Neural crest cell (in vitro differentiated cells): Measurements from ENCODE around the gene PRAF2. TPM values are rescaled to one million over a fixed set of nuclear protein-coding genes. Genes with fewer than 3 reads are reported as not detected.

Experiments
- DNase-seq: peaks from one replicate; pipeline ENCODE4 v3.0.0; 2021; ENCODE audit warnings: low read depth, mixed read lengths, low spot score
- H3K27ac Mint-ChIP-seq: one replicate; pipeline ENCODE4 v1.8.0; 2021; ENCODE audit warnings: mild to moderate bottlenecking, mixed read lengths; ENCODE audit not compliant: unreplicated experiment
- H3K27me3 Mint-ChIP-seq: 2 replicates; pipeline ENCODE4 v1.8.0; 2021; ENCODE audit warnings: low read depth, mild to moderate bottlenecking, mixed read lengths
- H3K36me3 Mint-ChIP-seq: 2 replicates; pipeline ENCODE4 v1.8.0; 2021; ENCODE audit warnings: low read depth, mild to moderate bottlenecking, mixed read lengths
- H3K4me1 Mint-ChIP-seq: 2 replicates; pipeline ENCODE4 v1.8.0; 2021; ENCODE audit warnings: mixed read lengths
- H3K4me3 Mint-ChIP-seq: one replicate; pipeline ENCODE4 v1.8.0; 2021; ENCODE audit warnings: mild to moderate bottlenecking, mixed read lengths
- H3K9me3 Mint-ChIP-seq: 2 replicates; pipeline ENCODE4 v1.8.0; 2021; ENCODE audit warnings: mixed read lengths
- total RNA-seq: library from RNA; stranded (reverse); gene quantifications from 2 replicates; pipeline ENCODE4 v1.2.1, GENCODE V29; 2021
- TF ChIP-seq, protein P1 (sequence below): fragments of 200-600 bp; sonication (generic); conservative IDR thresholded peaks from 2 replicates; pipeline ENCODE4 v1.5.0; 2021; ENCODE audit warnings: antibody characterized with exemption, mild to moderate bottlenecking

PRAF2 gene
- total RNA-seq, 1 donor from 2014 or later, result 33.7 TPM

DNA sequence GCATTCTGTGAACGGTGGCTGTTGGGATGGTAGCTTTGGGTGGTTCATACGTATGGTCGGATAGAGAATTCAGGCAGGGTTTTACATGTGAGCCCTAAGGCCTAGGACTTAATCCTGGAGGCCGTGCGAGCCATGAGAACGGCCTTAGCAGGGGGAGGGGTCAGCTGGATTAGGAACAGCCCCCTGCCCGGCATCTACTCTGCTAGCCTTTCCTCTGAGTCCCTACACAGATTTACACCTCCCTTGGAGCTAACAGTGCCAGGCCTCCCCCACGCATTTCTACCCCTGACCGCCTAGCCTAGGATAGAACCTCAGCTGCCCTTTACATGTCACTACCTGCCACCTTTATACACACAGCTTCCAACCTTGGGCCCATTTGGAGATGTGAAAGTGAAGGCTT is 7.1 kb downstream of the PRAF2 start:
- DNase-seq, result no peak
- Mint-ChIP-seq H3K4me1 (no peaks in the 10 kb centered on the region), H3K36me3 (no peaks in the 10 kb centered on the region), H3K27me3 (no peaks in the 10 kb centered on the region), H3K27ac (no peak overlapping the region), H3K9me3 (no peaks in the 10 kb centered on the region), H3K4me3 (no peak overlapping the region)
- TF ChIP-seq, protein P1, sequence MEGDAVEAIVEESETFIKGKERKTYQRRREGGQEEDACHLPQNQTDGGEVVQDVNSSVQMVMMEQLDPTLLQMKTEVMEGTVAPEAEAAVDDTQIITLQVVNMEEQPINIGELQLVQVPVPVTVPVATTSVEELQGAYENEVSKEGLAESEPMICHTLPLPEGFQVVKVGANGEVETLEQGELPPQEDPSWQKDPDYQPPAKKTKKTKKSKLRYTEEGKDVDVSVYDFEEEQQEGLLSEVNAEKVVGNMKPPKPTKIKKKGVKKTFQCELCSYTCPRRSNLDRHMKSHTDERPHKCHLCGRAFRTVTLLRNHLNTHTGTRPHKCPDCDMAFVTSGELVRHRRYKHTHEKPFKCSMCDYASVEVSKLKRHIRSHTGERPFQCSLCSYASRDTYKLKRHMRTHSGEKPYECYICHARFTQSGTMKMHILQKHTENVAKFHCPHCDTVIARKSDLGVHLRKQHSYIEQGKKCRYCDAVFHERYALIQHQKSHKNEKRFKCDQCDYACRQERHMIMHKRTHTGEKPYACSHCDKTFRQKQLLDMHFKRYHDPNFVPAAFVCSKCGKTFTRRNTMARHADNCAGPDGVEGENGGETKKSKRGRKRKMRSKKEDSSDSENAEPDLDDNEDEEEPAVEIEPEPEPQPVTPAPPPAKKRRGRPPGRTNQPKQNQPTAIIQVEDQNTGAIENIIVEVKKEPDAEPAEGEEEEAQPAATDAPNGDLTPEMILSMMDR, result no peak

DNA sequence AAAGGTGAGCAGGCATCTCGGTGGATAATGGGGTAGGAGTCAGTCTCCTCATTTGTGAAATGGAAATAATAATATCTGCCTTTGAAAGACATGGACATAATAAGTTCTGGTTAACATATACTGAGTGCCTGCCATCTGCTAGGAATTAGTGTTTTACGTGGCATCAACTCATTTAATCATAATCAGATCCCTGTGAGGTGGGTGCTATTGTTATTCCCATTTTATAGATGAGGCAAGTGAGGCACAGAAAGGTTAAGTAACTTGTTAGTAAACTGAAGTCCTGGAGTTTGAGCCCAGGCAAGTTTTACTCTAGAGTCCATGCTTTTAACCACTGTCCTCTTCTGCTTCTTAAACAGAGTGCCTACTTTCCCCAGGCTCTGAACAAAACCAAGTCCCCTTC is 7.5 kb downstream of the PRAF2 start:
- Mint-ChIP-seq H3K4me3 (no peak overlapping the region), H3K4me1 (no peaks in the 10 kb centered on the region), H3K9me3 (no peaks in the 10 kb centered on the region), H3K27me3 (no peaks in the 10 kb centered on the region), H3K36me3 (no peaks in the 10 kb centered on the region), H3K27ac (no peak overlapping the region)
- DNase-seq, result no peak
- TF ChIP-seq, protein P1, result no peak

GRCh38 chrX:49064735-49065134 is 9.1 kb downstream of the PRAF2 start:
- no peaks in the 10 kb centered on the region for H3K4me1 Mint-ChIP-seq
- no peaks in the 10 kb centered on the region for H3K9me3 Mint-ChIP-seq

DNA sequence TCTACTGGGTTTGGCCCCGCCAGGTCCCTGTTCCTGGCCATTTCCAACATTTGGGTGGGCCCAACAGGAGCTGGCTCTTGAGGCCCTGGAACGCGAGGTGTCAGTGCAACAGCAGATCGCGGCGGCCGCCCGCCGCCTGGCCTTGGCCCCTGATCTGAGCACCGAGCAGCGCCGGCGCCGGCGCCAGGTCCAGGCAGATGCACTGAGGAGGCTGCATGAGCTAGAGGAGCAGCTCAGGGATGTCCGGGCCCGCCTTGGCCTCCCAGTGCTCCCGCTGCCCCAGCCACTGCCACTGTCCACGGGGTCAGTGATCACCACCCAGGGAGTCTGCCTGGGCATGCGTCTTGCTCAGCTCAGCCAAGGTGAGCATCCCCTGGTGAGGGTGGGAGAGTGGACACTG is 9.5 kb downstream of the PRAF2 start:
- Mint-ChIP-seq H3K27ac (peak overlapping the region; percentile 57), H3K4me1 (no peaks in the 10 kb centered on the region), H3K27me3 (no peaks in the 10 kb centered on the region), H3K36me3 (no peaks in the 10 kb centered on the region), H3K4me3 (peak overlapping the region; percentile 54), H3K9me3 (no peaks in the 10 kb centered on the region)
- TF ChIP-seq, protein P1, result no peak
- DNase-seq, result no peak

More at GRCh38 chrX:49064735-49065134, 9.1 kb downstream of the PRAF2 start:
- Mint-ChIP-seq H3K4me3 (peak overlapping the region; percentile 54), H3K27me3 (no peaks in the 10 kb centered on the region), H3K36me3 (no peaks in the 10 kb centered on the region), H3K27ac (peak overlapping the region; percentile 57)
- DNase-seq, result no peak
- TF ChIP-seq, protein P1, result no peak

- Mint-ChIP-seq H3K27ac (no peak overlapping the region), H3K4me1 (no peaks in the 10 kb centered on the region), H3K36me3 (no peaks in the 10 kb centered on the region), H3K27me3 (no peaks in the 10 kb centered on the region), H3K9me3 (no peaks in the 10 kb centered on the region), H3K4me3 (no peak overlapping the region)
- TF ChIP-seq, protein P1, result no peak
- DNase-seq, result no peak
Measured at GRCh38 chrX:49063715-49064114, 10.1 kb downstream of the PRAF2 start.

DNA sequence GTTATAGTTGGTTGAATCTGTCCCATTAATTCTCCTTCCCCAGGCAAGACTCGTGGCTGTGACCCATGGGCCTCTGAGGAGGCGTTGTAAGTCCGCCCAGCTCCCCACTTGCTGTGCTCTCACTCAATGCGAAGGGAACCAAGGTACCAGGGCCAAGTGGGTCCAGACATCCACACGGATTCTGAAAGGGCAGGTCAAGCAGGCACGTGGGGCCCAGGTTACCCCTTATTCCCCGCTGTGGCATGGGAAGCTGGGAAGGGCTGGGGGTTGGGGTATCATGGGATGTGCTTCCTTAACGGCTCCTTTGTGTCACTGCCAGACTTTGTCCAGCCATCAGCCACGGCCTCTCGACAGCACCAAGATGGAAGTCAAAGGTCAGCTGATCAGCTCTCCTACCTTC is 11.9 kb downstream of the PRAF2 start:
- Mint-ChIP-seq H3K27me3 (no peaks in the 10 kb centered on the region), H3K4me3 (no peak overlapping the region), H3K4me1 (no peaks in the 10 kb centered on the region), H3K36me3 (no peaks in the 10 kb centered on the region), H3K9me3 (no peaks in the 10 kb centered on the region), H3K27ac (peak overlapping the region; percentile 12)
- DNase-seq, result no peak
- TF ChIP-seq, protein P1, result no peak
